ENCODE data around the gene ADAMTS15.

- TF ChIP-seq CTCF (IDR thresholded peaks at IDR 0.05) (no peak), POLR2A (IDR thresholded peaks at IDR 0.05) (no peak)
Measured at GRCh38 chr11:130421697-130422096, 26.7 kb upstream of the ADAMTS15 start.
